ENCODE measurements around the gene ADGRA3.

The ADGRA3 gene

DNA sequence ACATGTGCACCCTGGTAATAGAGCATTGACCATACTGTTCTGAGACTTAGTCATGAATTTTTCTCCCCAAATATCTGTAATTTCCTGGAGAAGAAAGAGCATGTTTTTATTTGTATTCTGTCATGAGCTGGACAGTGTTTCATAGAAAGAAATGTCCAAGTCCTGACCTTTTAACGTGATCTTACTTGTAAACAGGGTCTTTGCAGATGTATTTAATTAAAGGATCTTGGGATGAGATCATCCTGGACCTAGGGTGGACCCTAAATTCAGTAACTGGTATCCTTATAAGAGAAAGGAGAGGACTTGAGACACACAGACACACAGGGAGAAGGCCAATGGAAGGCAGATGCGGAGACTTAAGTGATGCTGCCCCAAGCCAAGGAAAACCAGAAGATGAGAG lies 3.6 kb downstream of the ADGRA3 start:
- DNase-seq (ENCODE audit: low spot score) = no peak

DNA sequence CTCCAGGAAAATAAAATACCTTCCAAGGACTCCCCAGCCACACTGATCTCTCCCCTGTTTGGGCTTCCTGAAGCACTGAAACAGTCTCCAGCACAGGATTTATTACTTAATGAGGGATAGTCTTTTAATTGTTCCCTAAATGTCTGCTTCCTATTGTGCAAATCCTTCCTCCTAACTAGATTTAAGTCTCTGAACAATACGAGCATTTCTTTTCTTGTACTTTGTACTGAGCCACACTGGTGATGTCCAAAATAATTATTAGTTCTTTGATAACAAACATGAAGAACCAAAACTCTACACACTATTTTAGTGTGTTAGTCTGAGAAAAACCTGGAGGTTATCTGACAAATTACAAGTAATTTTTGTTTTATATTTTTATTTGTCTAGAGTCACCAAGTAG lies 5.1 kb downstream of the ADGRA3 start:
- no peak for DNase-seq (ENCODE audit: low spot score)

DNA sequence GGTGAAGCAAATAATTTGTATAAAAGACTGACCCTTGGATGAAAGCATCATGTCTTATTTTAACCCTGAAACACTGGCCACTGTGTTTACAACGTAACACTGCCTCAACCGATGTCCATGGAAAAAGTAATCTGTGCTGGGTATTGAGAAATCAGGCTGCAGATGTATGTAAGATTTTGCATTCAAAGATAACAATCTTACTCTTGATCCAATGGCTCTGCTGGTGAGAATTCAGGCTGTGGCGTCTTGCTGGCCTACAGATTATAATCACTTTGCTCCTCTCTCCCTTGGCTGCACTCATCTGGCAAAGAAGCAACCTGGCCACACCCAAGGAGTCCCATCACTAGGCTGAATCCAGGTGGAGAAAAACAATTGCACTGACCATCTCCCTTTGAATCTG lies 7.5 kb downstream of the ADGRA3 start:
- no peak for DNase-seq (ENCODE audit: low spot score)

DNA sequence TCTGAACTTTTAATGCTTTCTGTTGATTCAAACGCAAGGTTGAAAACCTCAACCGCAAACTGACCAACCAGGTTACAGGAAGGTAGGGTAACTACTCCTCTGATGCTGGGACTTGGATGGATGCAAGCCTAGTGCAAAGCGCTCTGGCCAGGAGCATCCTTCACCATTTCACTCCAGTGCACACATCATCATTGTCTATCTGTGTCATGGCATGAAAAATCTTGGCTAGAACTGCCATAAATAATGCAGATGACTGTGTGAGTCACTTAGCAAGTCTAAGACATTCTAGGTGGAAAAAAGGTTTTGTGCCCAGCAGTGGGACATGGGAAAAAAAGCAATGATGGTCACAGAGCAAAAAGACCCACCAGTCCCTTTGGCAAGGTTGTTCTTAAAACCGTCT lies 10.9 kb downstream of the ADGRA3 start:
- DNase-seq (ENCODE audit: low spot score) = no peak

DNA sequence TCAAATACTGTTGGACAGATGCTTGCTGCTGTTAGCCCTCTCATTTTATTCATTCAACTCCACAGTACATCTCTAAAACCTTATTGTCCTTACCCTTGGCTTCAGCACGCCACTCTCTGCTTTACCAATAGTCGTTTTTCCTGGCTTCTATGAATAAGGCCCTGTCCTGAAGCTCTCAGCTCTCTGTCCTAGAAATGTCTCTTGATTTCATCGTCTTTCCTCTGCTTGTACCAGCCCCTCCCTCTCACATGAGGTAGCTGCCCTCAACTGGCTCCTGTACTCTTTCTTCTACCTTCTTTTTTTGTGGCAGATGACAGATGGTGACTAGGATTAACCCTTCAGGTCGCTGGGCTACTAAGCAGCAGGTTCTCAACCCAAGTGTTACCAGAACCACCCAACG lies 11.4 kb downstream of the ADGRA3 start:
- no peak for DNase-seq (ENCODE audit: low spot score)

DNA sequence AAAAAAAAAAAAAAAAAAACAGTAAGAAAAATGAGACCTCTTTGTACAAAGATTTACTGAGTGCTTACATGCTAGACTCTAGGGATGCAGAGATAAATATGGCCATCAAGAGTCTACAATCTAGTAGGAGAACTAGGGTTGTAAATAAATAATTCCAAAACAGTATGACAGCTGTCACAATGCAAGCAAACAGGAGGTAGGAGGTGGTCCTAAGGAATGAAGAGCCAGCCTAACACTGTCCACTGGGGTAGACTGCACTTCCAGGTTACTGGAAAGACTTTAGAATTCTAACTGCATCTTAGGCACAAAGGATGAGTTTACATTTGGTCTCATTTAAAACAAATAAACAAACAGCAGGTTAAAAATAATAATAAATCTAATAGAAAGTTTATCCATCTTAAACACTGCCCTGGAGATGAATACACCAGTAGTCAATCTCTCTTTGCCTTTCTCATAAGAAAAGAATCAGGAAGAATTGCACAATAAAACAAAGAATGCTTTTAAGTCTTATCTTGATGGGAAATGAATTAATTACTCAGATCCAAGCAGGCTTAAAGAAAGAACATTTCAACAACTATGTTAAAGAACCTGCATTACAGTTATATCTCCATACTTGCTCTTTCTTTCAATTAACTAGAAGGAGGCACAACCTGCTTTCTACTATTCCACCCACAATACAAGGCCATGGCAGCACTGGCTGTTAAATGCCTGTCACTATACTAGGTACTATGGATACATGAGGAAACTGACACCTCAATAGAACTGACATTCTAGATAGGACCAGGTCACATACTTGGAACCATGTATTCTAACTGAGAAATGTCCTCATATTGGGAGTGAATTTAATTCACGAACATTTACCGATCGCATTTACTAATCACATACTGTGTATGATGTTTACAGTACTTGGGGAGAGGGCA lies 12.7 kb downstream of the ADGRA3 start:
- no peak for DNase-seq (ENCODE audit: low spot score)

DNA sequence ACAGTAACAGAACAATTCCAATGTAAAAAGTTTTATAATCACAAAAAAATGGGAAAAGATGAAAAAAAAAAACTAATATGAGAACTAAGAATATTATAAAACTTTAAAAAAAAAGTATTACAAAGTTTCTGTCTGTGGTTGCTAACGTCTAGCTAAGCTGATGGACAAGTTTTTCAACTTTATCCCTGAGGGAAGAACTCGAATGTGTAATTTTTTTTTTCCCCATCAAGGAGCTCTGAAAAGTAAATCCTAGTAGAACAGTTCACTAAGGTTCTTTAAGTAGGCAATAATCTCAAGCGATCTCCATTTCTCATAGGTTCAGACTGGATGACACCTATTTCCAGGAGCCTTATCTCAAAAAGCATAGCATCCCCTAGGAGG lies 14.2 kb downstream of the ADGRA3 start:
- DNase-seq (ENCODE audit: low spot score) = no peak

DNA sequence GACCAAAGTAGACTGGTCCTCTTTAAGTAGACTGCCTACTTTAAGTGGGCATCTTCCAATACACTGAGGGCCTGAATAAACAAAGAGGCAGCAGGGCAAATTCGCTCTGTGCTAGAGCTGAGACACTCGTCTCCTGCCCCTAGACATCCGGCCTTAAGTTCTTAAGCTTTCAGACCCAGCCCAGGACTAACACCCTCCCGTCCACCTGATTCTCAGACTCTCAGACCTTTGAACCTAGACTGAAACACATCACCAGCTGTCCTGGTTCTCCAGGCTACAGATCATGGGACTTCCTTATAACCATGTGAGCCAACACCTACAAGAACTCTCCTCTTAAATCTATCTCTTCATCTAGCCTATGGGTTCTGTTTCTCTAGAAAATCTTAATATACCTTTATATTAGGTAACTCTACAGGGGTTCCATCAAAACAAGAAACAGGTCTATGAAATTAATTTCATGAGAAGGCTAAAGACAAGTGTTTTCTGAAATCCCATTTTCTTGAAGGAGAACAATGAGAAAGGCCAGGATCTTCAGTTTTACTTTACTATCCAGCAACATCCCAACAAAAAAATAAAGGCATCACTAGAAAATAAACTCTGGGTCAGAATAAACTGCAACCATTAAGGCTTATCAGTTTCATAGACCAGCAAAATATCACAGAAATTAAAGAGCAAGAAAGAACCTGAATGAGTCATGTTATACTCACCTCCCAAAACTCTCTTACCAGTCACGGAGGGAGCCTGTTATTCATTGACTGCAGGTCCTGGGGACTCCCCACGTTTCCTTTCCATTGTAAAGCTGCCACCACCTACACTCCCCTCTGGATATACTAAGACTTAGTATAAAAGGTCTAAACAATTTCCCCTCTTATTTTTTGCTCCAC lies 14.8 kb downstream of the ADGRA3 start:
- DNase-seq (ENCODE audit: low spot score) = no peak

DNA sequence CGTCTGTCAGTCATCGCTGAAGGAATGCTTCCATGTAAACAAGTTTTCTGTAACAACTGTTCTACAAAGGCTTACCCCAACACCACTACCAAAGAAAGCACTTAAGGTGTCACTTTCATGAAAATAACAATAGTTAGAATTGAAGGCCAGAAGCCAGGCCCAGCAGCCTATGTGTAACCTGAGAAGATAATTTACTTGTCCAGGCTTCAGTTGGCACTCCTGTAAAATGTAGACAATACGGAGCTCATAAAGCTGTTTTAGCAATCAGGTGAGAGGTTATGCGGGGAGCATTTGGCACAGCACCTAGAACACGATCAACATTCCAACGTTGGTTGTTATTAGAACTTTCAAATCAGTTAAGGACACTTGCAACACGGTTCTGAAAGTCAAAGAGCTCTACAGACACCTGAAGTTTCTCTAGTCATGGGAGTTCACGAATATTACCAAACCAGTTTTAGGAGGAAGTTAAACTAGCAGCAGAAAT lies 15.7 kb downstream of the ADGRA3 start:
- no peak for DNase-seq (ENCODE audit: low spot score)

DNA sequence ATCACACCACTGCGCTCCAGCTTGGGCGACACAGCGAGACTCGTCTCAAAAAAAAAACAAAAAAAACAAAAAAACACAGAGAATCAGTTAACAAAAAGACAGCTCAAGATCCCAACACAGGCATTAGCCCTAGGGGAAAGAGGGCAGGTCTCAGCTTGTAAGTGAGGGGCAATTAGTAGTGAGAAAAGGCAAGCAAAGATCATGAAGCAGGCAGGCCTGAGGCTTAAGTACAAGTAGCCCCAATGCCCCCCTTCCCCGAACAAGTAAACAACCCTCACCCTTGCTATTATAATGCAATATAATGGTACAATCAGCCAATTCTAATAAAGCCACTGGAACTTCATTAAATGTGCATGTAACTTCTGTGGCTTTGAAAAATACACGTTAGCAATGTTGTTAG lies 17.0 kb downstream of the ADGRA3 start:
- DNase-seq (ENCODE audit: low spot score) = no peak

DNA sequence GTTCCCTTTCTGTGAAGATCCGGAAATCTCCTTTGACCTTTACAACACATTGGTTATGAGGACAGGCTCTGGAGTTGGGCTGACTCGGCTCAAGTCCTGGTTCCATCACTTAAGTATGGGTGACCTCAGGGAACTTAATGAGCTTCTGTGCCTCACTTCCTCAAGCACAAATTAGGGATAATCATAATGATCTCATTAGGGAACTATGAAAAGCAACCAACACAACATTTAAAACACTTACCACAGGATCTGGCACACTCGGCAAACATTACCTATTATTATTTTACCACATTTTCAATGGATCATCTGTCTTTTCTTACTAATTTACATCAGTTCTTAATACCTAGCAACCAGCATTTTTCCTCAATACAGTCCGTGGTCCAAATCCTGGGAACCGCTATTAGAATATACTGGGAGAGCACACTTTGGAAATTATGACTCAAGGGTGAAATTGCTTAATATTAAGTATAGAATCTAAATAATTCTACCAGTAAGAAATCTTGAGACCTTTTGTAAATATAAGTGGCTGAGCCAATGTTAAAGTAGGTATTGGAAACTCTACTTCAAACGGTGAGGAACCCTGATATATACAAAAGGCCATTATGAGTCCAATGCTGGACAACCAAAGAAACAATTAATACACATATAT lies 19.6 kb downstream of the ADGRA3 start:
- no peak for DNase-seq (ENCODE audit: low spot score)

DNA sequence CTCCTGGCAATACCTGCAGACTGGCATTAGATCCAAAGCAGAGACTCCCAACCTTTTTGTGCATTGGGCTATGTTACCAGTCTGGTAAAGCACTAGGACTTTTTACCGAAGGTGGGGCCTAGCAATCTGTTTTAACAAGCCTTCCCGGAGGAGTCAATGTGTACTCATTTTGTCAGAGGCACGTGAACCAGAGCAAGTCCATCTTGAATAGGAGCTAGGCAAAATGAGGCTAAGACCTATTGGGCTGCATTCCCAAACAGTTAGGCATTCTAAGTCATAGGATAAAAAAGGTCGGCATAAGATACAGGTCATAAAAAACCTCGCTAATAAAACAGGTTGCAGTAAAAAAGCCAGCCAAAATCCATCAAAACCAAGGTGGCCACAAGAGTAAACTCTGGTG lies 22.3 kb downstream of the ADGRA3 start:
- DNase-seq (ENCODE audit: low spot score) = no peak

DNA sequence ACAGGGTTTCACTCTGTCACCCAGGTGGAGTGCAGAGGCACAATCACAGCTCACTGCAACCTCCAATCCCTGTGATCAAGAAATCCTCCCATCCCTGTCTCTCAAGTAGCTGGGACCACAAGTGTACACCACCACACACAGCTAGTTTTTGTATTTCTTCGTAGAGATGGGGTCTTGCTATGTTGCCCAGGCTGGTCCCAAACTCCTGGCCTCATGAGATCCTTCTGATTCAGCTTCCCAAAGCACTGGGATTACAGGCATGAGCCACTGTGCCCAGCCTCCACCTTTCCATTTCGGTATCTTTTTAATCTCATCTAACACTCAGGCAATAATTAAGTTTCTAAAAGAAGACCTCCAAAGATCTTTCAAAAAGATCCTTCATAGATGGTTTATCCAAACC lies 22.9 kb downstream of the ADGRA3 start:
- DNase-seq (ENCODE audit: low spot score) = no peak

DNA sequence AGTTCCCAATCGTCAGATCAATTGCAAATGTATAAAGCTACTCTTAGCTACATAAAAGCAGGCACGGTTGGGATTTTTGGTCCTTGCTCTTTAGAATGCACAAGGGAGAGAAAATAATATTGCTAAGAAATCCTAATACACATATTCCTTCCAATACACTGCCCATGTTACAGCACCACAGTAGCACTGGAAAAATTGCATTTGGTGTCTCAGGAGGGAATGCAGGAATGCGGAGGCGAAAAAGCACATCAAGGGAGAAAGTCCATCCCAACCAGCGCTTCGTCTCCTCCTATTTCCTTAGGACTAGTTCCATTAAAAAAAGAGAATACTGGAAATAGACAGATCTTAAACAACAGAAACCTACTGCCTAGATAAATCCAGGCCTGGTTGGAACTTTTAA lies 23.9 kb downstream of the ADGRA3 start:
- no peak for DNase-seq (ENCODE audit: low spot score)

DNA sequence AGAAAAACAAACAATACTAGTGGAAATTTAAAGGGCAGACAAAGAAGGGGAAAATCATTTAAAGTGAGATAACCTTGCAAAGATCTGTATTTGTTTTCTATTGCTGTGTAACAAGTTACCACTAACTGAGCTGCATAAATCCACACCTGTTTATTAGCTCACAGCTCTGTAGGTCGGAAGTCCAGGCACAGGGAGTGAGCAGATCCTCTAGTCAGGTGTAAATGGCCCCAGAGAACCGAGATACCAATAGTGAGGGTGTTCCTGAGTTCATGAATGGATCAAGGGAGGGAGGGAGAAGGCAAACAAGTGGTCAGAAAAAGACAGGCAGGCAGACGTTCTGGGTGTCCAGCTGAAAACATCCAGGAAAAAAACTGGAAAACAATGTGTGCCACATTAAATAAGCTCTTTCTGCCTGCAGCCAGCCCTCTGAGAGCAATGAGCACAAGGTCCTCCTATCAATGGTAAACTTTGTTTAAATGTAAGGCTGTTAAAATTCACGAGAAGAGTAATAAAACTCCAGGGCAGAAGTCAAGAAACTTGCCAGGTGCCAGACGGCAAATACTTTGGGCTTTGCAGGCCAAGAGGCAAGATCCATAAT lies 25.0 kb downstream of the ADGRA3 start:
- no peak for DNase-seq (ENCODE audit: low spot score)

DNA sequence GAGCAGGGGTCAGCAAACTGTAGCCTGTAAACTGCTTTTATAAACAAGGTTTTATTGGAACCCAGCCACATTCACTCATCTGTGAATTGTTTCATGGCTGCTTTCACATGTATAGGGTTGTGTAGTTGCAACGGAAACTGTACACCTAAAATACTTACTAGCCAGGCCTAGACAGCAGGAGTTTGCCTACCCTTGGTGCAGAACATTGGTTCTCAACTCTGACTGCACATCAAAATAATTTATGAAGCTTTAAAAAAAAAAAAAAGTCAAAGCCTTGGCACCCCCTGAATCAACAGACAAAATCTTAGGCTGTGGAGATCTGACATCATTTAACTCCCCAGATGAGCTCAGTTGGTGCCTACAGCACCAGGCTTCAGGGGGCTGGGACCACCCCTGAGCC lies 27.8 kb downstream of the ADGRA3 start:
- no peak for DNase-seq (ENCODE audit: low spot score)

DNA sequence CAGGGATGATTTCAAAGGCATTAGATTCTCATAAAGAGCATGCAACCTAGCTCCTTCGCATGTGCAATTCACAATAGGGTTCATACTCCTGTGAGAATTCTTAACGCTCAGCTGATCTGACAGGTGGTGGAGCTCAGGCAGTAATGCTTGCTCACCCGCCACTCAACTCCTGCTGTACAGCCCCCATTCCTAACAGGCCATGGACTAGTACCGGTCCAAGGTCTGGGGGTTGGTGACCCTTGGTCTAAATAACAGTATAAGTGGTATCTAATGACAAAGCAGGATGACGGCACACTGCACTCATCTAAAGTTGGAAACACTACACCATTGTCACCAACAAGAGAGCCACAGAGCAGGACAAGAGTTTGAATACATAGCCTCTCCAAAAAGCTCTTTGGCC lies 28.5 kb downstream of the ADGRA3 start:
- no peak for DNase-seq (ENCODE audit: low spot score)

DNA sequence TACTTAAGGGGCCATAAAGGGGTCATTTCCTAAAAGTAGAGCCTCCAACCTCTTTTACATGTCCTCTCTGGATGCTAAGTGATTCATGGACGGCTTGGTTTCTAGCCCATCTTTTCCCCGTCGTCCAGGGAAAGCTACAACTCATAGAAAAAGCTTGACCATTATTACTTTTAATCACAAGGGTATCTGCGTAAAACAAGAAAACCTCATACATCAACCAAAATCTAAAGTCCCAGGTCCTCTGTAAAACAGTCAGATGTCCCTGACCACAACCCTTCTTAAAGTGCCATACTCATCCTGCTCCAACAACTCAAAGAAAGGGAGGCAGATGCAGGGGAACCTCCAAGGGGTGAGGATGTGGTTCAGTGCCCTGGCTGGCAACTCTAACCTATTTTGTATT lies 29.6 kb downstream of the ADGRA3 start:
- no peak for DNase-seq (ENCODE audit: low spot score)

DNA sequence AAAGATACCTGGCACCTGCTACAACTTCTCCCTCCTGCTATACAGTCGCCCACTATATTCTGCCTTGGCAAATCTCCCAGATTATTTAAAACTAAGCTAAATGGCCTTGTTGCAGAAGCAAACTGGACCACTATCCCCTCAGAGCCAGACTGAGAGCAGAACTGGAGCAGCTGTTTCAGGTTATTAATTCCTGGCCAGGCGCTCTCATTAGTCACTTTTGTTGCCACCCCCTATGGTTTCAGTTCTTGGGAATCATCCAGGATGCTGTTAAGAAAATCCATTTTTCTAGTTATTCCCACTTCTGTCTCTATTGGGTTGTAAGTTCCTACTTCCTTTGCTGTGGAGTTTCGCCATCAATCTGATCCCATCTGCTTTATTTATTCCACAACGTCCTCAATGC lies 30.1 kb downstream of the ADGRA3 start:
- no peak for DNase-seq (ENCODE audit: low spot score)

DNA sequence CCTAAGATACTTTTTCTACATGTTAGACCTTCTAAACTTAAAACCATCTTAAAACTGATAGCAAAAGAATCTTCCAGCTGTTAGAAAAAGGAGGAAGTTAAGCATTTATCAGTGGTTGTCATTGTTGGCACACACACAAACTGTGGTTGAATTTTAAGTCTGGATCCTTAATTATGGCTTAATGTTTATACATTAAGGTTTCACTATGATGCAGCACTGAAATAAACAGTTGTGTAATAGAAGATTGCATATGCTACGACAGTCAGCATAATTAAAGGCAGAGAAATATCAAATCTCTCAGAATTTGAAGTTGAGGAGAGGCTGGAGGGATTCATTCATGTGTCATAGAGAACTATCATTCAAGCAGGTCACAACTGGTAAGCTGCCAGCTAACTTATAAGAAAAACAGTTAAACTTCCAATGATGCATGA lies 32.3 kb downstream of the ADGRA3 start:
- no peak for DNase-seq (ENCODE audit: low spot score)

DNA sequence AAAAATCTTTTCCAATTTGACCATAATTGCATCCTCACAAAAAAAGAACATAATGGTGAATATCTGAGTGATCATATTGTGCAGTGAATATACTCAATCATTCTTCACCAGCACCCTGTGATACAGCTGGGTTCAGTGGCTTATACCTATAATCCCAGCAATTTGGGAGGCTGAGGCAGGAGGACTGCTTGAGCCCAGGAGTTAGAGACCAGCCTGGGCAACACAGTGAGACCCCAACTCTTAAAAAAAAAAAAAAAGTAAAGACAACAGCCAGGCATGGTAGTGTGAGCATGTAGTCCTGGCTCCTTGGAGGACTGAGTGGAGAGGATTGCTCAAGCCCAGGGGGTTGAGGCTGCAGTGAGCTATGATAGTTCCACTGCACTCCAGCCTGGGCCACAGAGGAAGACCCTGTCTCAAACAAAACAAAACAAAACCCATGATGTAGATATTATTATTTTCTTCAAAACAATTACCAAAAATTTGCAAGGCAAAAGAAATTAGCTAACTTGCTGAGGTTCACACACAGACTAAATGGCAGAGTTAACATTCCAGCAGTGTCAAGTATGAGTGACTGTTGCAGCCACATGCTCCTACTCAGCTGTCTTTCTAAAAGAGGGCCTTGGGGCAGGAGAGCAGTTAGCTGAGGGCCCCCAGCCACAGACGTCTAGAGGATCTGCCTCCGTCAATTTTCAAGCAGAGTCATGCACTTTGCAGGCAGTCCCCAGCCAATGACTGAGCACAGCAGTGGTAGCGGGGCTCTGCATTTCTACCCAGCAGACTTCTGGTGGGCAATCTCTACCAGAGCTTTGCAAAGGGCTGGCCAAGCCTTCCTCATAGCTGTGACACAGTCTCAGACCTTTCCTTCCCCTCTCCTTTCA lies 33.4 kb downstream of the ADGRA3 start:
- DNase-seq (ENCODE audit: low spot score) = no peak

All from ecto neural progenitor cell (in vitro differentiated cells).